ENCODE results near the gene IGFBP3.

Gene IGFBP3

GRCh38 chr7:45890902-45891461 is 30.1 kb downstream of the IGFBP3 start:
- peak; percentile 3 for DNase-seq

DNA sequence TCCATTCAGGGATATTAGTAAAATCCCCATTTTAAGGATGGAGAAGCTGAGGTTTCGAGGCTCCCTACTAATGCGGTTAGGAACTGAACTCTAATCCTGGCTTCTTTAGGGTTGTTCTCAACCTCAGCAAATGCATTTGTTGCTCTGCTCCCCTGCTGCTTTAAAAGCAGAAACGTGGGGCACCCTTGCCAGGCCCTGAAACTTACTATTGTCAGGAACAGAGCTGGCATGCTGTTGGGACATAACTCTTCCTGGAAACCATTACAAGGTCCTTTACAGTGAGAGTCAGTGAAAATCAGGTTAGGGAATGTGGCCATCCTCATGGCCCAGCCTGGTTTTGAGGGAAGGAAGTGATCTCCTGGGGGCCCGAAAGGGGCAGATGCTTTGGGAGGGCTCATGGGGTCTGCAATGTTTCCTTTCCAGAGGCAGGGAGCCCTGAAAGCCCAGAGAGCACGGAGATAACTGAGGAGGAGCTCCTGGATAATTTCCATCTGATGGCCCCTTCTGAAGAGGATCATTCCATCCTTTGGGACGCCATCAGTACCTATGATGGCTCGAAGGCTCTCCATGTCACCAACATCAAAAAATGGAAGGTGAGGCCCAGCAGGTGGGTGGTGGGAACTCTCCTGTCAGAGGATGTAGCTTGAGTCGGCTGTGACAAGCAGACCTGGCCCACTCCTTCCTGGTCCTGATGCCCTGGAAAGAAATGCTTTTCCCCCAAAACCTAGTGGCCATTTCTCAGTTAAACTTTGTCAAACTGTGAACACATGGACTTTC is 30.8 kb downstream of the IGFBP3 start:
- DNase-seq, result no peak

DNA sequence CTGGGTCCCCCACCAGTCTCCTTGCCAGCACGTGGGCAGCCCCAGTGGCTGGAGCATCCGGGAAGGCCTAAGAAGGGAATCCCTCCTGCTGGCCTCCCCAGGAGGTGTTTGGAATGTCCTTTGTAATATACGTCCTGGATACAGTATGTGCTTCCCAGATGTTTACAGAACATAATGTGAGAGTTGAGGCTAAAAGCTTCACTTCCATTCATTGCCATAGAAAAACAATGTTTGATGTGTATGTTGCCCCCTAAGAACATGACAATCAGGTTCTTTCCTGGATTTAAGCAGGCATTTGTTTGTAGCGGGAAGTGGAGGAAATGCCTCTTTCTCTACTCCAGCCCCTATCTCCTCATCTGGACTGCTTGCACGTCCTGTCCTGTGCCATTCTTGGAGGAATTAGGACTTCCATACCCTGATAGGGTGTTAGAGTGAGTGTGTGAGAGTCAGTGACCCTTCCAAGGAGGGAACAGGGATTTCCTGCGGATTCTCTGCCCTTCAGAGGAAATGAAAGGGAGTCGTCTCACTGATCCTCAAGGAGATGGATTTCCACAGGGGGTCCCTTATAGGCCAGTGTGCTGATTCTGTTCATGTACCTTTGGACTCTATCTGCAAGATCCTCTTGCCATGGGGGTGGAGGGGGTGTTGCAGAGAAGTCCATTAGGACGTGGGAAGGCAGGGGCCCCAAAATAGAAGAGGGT is 31.6 kb downstream of the IGFBP3 start:
- DNase-seq, result no peak

DNA sequence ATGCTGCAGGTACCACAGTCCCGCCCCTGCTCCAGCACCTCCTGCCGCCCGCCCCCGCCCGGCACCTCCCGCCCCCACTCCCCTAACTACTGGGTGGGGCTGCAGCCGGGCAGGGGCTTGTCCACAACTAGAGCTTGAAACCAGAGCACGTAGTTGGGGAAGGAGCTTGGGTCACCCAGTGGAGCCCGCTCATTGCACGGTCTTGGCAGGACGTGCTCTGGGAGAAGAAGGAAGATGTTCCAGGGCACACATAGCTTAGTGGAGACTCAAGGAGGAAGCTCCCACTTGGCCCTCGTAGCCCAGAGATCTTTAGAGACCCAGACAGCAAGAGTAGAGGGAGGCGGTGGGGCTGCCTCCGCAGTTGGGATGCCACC is 32.1 kb downstream of the IGFBP3 start:
- no peak for DNase-seq

- no peak for DNase-seq
These were observed 32.7 kb downstream of the IGFBP3 start, which contains the start of gene IGFBP1 for GRCh38 chr7:45888185-45888992. Gene IGFBP1, plus strand, starts transcription at chr7:45888488. Its CDS starts 165 bp downstream, at chr7:45888653.

DNA sequence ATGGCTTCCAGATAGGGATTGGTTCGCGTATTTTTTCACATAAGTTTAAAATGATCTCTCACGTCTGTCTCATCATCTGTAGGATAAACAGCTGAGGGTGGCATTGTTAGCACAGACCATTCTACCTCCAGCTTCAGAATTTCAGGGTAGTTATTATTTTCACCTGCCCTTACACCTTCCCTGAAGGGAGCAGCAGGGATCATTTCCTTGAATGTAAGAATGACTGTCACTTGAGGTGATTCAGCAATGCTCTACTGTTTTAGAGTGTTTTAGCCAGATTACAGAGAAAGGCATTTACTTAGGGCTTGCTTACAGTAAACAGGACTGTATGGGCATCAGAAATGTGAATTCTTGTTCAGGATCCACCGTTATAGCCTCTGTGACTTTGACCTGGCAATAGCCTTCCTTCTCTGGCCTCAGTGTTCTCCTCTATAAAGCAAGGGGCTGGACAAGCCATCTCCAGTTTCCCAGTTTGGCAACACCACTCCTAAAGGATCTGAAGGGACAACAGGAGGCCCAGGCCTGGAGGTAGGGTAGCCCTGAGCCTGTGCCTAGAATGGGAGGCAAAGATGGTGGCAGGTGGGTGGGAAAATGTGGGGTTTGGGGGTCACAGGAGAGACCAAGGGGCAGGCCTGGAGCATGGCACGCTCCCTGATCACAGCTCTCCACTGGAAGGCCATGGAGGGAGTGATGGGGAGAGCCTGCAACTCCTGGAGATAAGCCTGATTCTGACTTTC is 34.0 kb downstream of the IGFBP3 start:
- no peak for DNase-seq

- no peak for DNase-seq
These were observed 35.7 kb downstream of the IGFBP3 start for GRCh38 chr7:45885264-45885882.

- DNase-seq, result no peak
These were observed 36.9 kb downstream of the IGFBP3 start for GRCh38 chr7:45884136-45884535.

DNA sequence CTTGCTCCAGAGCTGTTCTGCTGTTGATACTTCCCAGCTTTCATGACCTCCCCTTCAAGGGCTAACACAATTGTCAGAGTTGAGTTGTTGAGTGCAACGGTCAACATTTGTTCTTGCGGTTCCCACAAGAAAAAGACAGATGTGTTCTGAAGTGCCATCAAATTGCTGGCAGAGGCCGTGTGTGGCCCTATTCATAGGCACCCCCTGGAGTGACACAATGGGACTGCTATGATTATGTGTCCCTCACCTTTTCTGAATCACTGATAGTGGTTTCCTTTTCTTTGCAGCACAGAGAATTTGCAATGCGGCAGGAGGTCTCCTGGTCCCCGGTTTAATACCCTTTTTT is 38.6 kb downstream of the IGFBP3 start:
- DNase-seq, result no peak

GRCh38 chr7:45881759-45882464 is 39.2 kb downstream of the IGFBP3 start:
- DNase-seq, result no peak

DNA sequence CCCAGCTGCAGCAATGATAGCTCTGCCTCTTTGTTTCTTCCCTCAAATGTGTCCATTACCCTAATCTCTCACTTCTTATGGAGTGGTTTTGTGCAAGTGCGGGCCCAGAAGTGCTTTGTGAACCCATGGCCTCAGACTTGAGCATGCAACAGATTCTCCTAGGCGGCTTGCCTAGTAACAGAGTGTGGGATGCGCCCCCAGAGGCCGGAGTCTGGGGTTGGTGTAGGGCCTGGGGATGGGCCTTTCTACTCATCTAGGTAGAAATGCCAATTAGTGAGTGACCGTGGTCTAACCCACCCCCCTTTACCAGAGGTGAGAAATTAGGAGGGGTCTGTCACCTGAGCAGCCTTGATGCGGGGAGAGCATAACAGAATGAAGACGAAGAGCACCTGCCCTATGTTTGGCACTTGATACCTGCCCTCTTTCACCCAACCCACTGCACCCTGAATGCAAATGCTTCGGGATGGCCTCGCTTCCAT is 39.8 kb downstream of the IGFBP3 start:
- no peak for DNase-seq

DNA sequence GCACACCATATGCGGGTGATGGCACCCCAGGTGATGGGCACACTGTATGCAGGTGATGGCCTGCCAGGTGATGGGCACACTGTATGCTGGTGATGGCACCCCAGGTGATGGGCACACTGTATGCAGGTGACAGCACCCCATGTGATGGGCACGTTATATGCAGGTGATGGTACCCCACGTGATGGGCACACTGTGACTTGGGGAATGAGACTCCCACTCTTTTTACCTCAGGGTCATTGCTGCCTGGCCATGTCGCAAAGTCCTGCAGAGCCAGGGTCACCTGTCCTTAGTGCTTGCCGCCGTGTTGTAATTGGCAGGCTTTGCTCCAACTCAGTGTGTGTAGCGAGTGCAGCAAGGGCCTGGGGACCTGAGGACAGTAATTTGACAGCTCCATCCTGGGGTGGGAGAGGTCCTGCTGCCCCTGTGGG is 40.6 kb downstream of the IGFBP3 start:
- DNase-seq, result no peak

GRCh38 chr7:45878457-45879144 is 42.5 kb downstream of the IGFBP3 start:
- DNase-seq, result no peak

DNA sequence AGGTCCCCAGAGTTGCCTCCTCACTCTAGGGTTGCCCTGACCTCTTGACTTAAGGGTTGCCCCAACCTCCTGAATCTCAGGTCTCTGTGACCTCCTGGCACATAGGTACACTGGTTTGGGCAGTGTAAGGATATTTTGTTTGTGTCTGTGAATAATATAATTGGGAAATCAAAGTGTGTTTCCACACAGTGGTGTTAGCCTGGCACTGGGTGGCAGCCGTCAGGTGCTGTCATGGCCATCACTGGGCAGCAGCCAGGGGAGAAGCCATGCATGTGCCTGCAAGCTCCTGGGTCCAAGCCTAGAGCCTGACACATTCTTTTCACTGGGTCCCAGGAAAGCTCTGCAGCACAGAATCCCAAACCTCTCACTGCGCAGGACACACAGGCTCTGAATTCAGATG is 44.6 kb downstream of the IGFBP3 start:
- DNase-seq, result no peak

GRCh38 chr7:45874408-45875131 is 46.5 kb downstream of the IGFBP3 start:
- no peak for DNase-seq

GRCh38 chr7:45873355-45873754 is 47.7 kb downstream of the IGFBP3 start:
- DNase-seq, result no peak

GRCh38 chr7:45873035-45873354 is 48.1 kb downstream of the IGFBP3 start, which contains the start of gene CCDC201:
Gene CCDC201, minus strand, starts transcription at chr7:45873082. Its CDS starts 75 bp downstream, at chr7:45873007.
- DNase-seq, result no peak

GRCh38 chr7:45872116-45873034 is 48.7 kb downstream of the IGFBP3 start:
- DNase-seq, result no peak

- no peak for DNase-seq
These were observed 51.6 kb downstream of the IGFBP3 start for GRCh38 chr7:45869426-45869825.
